ENCODE measurements around the gene SDS.

Gene SDS

DNA sequence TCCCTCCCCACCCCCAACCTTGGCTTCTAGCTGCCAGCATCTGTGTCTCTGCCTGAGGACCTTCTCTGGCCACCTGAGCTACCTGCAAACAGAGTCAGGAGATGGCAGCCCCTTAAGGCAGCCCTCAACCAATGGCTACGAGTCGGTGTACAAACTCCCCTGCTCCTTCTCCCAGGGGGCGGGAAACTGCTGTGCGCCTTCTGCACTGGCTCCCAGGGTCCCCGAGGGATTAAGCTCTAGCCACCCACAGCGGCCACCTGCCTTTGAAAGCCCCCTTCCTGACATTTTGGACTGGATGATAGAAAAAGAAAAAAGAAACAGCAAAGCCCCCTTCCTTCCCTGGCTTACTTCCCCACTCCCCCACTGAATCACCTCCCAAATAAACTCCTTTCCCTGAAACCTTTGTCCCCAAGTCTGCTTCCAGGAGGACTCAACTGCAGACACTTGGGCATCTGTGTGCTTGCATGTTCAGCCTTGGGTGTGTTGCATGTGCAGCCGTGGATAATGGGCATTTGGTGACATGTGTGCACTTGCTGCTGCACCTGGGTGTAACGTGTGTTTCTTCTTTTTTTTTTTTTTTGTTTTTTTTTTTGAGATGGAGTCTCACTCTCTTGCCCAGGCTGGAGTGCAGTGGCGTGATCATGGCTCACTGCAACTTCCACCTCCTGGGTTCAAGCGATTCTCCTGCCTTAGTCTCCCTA lies 6.0 kb downstream of the SDS start:
- H3K36me3 ChIP-seq (ENCODE audit: control insufficient read depth, insufficient read depth, low read length, severe bottlenecking): no peaks in the 10 kb centered on the region
- DNase-seq (ENCODE audit: low read depth): no peak
- no peak overlapping the region for H3K9ac ChIP-seq (ENCODE audit: low read length)
- no peaks in the 10 kb centered on the region for H3K4me1 ChIP-seq (ENCODE audit: control insufficient read depth, insufficient read depth, low read length)
- H3K27me3 ChIP-seq (replicated peaks; ENCODE audit: control insufficient read depth, insufficient read depth, low read length): peaks cover 30% of the 10 kb centered on the region
- H3K4me3 ChIP-seq (ENCODE audit: low read length): no peak overlapping the region
- H3K9me3 ChIP-seq (ENCODE audit: control insufficient read depth, low read length): no peaks in the 10 kb centered on the region

DNA sequence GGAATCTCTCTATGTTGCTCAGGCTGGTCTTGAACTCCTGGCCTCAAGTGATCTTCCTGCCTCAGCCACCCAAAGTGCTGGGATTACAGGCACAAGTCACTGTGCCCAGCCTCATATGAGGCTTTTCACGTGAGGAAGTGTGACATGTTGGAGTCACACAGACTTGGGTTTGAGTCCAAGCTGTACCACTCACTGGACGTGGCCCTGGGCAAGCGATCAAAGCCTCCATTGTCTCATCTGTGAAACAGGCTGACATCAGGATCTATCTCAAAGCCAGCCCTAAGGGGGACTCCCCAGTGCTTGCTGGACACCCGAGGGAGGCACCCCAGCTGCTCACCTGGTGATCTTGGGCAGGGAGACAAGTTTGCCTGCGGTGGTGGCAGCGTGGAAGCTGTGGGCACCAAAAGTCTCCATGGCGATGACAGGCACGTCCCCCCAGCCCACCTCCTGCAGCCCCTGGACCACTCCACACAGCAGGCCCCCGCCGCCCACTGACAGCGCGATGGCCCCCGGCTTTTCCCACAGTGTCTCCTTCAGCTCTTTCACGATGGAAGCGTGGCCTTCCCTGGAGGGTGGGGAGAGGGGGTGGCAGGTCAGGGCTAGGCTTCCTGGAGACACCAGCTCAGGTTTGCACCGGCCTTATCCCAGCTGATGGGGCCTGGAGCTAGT lies 6.7 kb downstream of the SDS start:
- no peak overlapping the region for H3K4me3 ChIP-seq (ENCODE audit: low read length)
- H3K9ac ChIP-seq (ENCODE audit: low read length): no peak overlapping the region
- DNase-seq (ENCODE audit: low read depth): no peak
- H3K4me1 ChIP-seq (ENCODE audit: control insufficient read depth, insufficient read depth, low read length): no peaks in the 10 kb centered on the region
- no peaks in the 10 kb centered on the region for H3K36me3 ChIP-seq (ENCODE audit: control insufficient read depth, insufficient read depth, low read length, severe bottlenecking)
- H3K27me3 ChIP-seq (replicated peaks; ENCODE audit: control insufficient read depth, insufficient read depth, low read length): peaks cover 30% of the 10 kb centered on the region
- H3K9me3 ChIP-seq (ENCODE audit: control insufficient read depth, low read length): no peaks in the 10 kb centered on the region

DNA sequence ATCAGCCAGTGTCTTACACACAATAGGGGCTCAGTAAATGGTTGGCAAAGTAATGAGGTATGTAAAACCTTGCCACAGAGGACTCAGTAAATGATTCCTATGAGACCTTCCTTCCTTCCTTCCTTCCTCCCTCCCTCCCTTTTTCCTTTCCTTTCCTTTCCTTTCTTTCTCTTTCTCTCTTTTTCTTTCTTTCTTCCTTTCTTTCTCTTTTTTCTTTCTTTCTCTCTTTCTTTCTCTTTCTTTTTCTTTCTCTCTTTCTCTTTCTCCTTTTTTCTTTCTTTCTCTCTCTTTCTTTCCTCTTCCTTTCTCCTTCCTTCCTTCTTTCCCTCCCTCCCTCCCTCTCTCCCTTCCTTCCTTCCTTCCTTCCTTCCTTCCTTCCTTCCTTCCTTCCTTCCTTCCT lies 7.5 kb downstream of the SDS start:
- H3K27me3 ChIP-seq (replicated peaks; ENCODE audit: control insufficient read depth, insufficient read depth, low read length): peaks cover 30% of the 10 kb centered on the region
- DNase-seq (ENCODE audit: low read depth): no peak
- peaks cover 2% of the 10 kb centered on the region for H3K36me3 ChIP-seq (ENCODE audit: control insufficient read depth, insufficient read depth, low read length, severe bottlenecking)

DNA sequence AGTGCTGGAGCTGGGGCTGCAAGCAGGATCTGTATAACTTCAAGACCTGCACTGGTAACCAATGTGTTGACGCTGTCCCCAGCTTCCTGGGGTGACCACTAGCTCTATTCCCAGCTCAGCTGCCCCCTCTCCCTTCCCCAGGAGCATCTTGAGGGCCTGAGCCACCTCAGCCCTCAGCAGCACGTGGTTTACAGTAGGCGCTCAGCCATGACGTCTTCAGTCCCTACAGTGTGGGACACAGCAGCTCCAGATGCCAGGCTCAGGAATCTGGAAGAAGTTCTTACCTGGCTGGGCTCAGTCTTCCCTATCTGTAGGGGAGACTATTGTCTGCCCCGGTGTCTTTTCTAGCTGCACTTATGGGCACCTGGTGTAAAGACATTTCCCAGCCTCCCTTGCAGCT lies 8.6 kb downstream of the SDS start:
- H3K27me3 ChIP-seq (replicated peaks; ENCODE audit: control insufficient read depth, insufficient read depth, low read length): peaks cover 26% of the 10 kb centered on the region
- no peaks in the 10 kb centered on the region for H3K4me1 ChIP-seq (ENCODE audit: control insufficient read depth, insufficient read depth, low read length)
- DNase-seq (ENCODE audit: low read depth): no peak
- H3K9ac ChIP-seq (ENCODE audit: low read length): no peak overlapping the region
- no peaks in the 10 kb centered on the region for H3K9me3 ChIP-seq (ENCODE audit: control insufficient read depth, low read length)
- no peak overlapping the region for H3K4me3 ChIP-seq (ENCODE audit: low read length)
- H3K36me3 ChIP-seq (ENCODE audit: control insufficient read depth, insufficient read depth, low read length, severe bottlenecking): peaks cover 13% of the 10 kb centered on the region

More for the DNA sequence above, 7.5 kb downstream of the SDS start:
- Histone ChIP-seq H3K9me3 (ENCODE audit: control insufficient read depth, low read length) (no peaks in the 10 kb centered on the region), H3K4me1 (ENCODE audit: control insufficient read depth, insufficient read depth, low read length) (no peaks in the 10 kb centered on the region), H3K4me3 (ENCODE audit: low read length) (no peak overlapping the region), H3K9ac (ENCODE audit: low read length) (no peak overlapping the region)

DNA sequence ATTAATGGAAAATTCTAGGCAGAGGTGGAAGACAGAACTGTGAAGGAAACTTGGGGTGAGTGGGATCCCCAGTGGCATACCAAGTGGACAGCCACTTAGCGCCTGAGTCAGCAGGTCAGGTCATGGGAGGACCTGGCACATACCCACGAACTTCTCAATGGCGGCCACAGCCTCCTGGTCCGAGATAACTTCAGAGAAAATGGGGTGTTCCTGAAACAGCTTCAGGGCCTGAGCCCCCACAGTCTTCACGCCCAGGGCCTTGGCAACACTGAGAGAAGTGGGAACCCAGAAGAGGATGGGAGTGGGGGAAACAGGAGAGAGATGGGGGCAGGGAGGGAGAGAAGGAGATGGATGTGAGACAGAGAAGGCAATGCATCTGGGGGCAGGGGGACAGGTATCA lies 9.9 kb downstream of the SDS start:
- Histone ChIP-seq H3K9ac (ENCODE audit: low read length) (no peak overlapping the region), H3K36me3 (ENCODE audit: control insufficient read depth, insufficient read depth, low read length, severe bottlenecking) (peaks cover 20% of the 10 kb centered on the region), H3K27me3 (replicated peaks; ENCODE audit: control insufficient read depth, insufficient read depth, low read length) (peaks cover 17% of the 10 kb centered on the region), H3K4me3 (ENCODE audit: low read length) (no peak overlapping the region), H3K4me1 (ENCODE audit: control insufficient read depth, insufficient read depth, low read length) (no peaks in the 10 kb centered on the region), H3K9me3 (ENCODE audit: control insufficient read depth, low read length) (no peaks in the 10 kb centered on the region)
- no peak for DNase-seq (ENCODE audit: low read depth)

DNA sequence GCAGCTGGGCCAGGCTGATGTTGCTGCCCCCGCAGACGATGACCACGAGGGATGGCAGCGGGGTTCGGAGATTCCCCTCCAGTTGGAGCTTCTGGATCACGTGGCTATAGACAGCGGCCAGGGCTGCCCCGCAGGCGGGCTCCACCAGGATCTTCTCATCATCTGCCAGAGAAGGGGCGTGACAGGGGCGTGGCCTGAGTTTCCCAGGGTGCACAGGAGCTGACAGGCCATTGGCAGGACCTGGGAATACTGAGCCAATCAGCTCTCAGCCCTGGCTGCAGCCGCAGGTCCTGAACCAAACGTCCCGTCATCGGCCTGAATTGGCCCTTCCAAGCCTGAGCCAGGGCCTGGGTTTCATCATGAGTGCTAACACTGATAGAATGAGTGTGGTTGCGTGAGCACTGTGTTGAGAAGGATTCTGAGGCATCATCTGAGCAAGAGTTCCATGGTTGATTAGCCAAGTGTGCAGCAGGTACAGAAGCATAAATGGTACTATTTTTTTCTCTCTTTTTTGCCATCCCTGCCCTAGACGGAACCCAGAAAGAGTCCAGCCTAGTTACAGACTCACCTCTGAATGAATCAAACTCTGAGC lies 10.6 kb downstream of the SDS start:
- peaks cover 25% of the 10 kb centered on the region for H3K36me3 ChIP-seq (ENCODE audit: control insufficient read depth, insufficient read depth, low read length, severe bottlenecking)
- peaks cover 12% of the 10 kb centered on the region for H3K27me3 ChIP-seq (replicated peaks; ENCODE audit: control insufficient read depth, insufficient read depth, low read length)
- no peak overlapping the region for H3K9ac ChIP-seq (ENCODE audit: low read length)
- no peaks in the 10 kb centered on the region for H3K9me3 ChIP-seq (ENCODE audit: control insufficient read depth, low read length)
- DNase-seq (ENCODE audit: low read depth): no peak
- no peak overlapping the region for H3K4me3 ChIP-seq (ENCODE audit: low read length)
- H3K4me1 ChIP-seq (ENCODE audit: control insufficient read depth, insufficient read depth, low read length): no peaks in the 10 kb centered on the region

DNA sequence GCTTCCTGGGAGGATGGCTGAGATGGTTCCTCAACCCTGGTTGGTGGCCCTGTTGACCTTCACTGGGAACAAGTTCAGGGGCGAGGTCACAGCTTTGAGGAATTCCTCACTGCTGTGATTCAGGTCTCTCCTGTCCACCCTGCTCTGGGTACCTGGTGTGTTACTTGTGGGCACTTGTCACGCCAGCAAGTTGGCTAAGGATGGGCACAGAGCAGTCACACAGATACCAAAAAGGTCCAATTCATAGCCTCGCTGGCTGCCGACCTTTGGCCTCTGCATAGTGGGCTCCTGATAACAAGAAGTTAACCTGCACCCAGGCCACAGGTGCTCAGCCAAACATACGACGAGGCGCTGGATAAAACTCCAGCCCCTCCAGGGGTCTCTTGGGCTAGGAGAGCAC lies 11.2 kb downstream of the SDS start:
- Histone ChIP-seq H3K36me3 (ENCODE audit: control insufficient read depth, insufficient read depth, low read length, severe bottlenecking) (peaks cover 29% of the 10 kb centered on the region), H3K4me3 (ENCODE audit: low read length) (no peak overlapping the region), H3K9ac (ENCODE audit: low read length) (no peak overlapping the region), H3K27me3 (replicated peaks; ENCODE audit: control insufficient read depth, insufficient read depth, low read length) (peaks cover 7% of the 10 kb centered on the region), H3K4me1 (ENCODE audit: control insufficient read depth, insufficient read depth, low read length) (no peaks in the 10 kb centered on the region), H3K9me3 (ENCODE audit: control insufficient read depth, low read length) (no peaks in the 10 kb centered on the region)
- DNase-seq (ENCODE audit: low read depth): no peak

DNA sequence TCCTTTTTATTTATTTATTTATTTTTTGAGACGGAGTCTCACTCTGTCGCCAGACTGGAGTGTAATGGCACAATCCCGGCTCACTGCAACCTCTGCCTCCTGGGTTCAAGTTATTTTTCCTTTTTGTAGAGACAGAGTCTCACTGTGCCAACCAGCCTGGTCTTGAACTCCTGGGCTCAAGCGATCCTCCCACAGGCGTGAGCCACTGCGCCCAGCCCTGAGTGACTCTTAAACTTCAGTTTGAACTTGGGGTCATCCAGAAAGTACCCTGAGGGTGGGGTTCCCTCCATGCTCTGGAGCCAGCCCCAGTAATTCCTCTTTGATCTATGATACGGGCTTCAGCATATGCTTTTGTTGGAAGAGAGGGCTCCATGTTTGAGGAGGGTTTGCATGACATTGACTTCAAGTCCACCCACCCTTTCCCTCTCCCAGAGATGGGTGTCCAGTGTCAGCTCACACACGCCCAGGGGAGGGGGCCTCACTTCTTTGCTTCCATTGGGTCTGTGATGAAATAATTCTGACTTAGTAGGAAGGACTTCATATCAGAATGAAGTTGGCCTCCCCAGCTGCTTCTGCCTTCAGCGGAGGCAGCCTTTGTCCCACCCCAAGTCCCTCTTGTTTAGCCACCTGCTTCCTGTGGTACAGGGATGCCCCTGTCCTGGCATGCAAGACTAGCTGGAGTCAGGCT lies 11.9 kb downstream of the SDS start:
- no peak overlapping the region for H3K4me3 ChIP-seq (ENCODE audit: low read length)
- no peak overlapping the region for H3K9ac ChIP-seq (ENCODE audit: low read length)
- DNase-seq (ENCODE audit: low read depth): no peak
- H3K36me3 ChIP-seq (ENCODE audit: control insufficient read depth, insufficient read depth, low read length, severe bottlenecking): peaks cover 36% of the 10 kb centered on the region
- H3K4me1 ChIP-seq (ENCODE audit: control insufficient read depth, insufficient read depth, low read length): no peaks in the 10 kb centered on the region
- peaks cover under 1% of the 10 kb centered on the region for H3K27me3 ChIP-seq (replicated peaks; ENCODE audit: control insufficient read depth, insufficient read depth, low read length)
- no peaks in the 10 kb centered on the region for H3K9me3 ChIP-seq (ENCODE audit: control insufficient read depth, low read length)

DNA sequence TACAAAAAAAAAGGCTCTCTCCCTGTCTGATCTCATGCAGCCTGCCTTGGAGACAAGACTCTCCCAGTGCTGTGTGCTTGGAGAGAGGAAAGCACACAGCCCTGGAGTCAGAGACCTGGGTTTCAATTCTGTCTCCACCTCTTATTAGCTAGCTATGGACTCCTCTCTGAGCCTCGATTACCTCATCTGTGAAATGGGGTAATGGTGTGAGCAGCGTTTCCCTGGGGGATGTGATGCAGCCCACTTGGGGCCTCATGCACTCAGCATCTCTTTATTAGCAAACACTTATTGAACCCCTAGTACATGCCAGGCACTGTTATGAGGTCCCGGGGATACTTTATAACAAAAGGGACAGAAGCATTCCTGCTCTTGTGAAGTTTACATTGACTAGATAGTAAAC lies 12.5 kb downstream of the SDS start:
- Histone ChIP-seq H3K9me3 (ENCODE audit: control insufficient read depth, low read length) (no peaks in the 10 kb centered on the region), H3K4me3 (ENCODE audit: low read length) (no peak overlapping the region), H3K9ac (ENCODE audit: low read length) (no peak overlapping the region), H3K4me1 (ENCODE audit: control insufficient read depth, insufficient read depth, low read length) (no peaks in the 10 kb centered on the region), H3K36me3 (ENCODE audit: control insufficient read depth, insufficient read depth, low read length, severe bottlenecking) (peaks cover 39% of the 10 kb centered on the region), H3K27me3 (replicated peaks; ENCODE audit: control insufficient read depth, insufficient read depth, low read length) (no peaks in the 10 kb centered on the region)
- no peak for DNase-seq (ENCODE audit: low read depth)

DNA sequence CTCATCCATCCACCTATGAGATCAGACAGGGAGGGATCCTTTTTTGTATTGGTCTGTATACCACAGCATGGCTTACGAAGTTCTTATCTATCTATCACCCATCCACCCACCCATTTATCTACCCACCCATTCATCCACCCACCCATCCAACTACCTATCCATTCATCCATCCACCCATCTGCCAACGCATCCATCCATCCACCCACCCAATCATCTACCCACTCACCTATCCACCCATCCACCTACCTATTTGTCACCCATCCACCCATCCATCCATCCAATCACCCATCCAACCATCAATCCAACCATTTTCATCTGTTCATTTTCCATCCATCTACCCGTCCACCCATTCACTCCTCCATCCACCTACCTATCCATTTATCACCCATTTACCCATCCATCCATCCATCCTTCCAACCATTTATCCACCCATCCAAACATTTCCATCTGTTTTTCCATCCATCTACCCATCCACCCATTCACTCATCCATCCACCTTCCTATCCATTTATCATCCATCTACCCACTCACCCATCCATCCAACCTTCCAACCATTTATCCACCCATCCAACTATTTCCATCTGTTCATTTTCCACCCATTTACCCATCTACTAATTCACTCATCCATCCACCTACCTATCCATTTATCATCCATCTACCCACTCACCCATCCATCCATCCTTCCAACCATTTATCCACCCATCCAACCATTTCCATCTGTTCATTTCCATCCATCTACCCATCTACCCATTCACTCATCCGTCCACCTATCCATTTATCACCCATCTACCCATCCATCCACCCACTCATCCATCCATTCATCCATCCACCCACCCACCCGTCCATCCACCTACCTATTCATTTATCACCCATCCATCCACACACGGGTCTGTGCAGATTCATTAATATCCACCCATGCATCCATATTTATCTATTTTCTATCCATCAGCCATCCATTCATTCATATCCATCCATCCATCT lies 13.3 kb downstream of the SDS start:
- DNase-seq (ENCODE audit: low read depth): no peak
- Histone ChIP-seq H3K27me3 (replicated peaks; ENCODE audit: control insufficient read depth, insufficient read depth, low read length) (no peaks in the 10 kb centered on the region), H3K9me3 (ENCODE audit: control insufficient read depth, low read length) (no peaks in the 10 kb centered on the region)

More for the DNA sequence above, 13.3 kb downstream of the SDS start:
- Histone ChIP-seq H3K4me1 (ENCODE audit: control insufficient read depth, insufficient read depth, low read length) (no peaks in the 10 kb centered on the region), H3K4me3 (ENCODE audit: low read length) (no peak overlapping the region), H3K36me3 (ENCODE audit: control insufficient read depth, insufficient read depth, low read length, severe bottlenecking) (peaks cover 41% of the 10 kb centered on the region), H3K9ac (ENCODE audit: low read length) (no peak overlapping the region)
